ENCODE data around the gene PRKAB2. TPM values are rescaled to one million over a fixed set of nuclear protein-coding genes. Genes with fewer than 3 reads are reported as not detected.
A peak's percentile ranks its signal among the peaks of the same experiment; 100 is the strongest.
"Not testable (repeated sequence)": the region's sequence is repeated elsewhere in the genome, so short reads cannot be mapped to it uniquely, and the experiment has no call there.

The PRKAB2 gene, protein sequence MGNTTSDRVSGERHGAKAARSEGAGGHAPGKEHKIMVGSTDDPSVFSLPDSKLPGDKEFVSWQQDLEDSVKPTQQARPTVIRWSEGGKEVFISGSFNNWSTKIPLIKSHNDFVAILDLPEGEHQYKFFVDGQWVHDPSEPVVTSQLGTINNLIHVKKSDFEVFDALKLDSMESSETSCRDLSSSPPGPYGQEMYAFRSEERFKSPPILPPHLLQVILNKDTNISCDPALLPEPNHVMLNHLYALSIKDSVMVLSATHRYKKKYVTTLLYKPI
- 42.0 TPM for total RNA-seq
- long read RNA-seq, full-length matches to known transcripts = 1 of 18 reads
- long read RNA-seq, partial matches to known transcripts = 10 of 18 reads
- long read RNA-seq, other reads (novel, unspliced or antisense) = 7 of 18 reads

GRCh38 chr1:147172168-147173016, at the start of gene PRKAB2:
Gene PRKAB2 (minus strand): TSS chr1:147172470. CDS start chr1:147172144, 326 bp downstream.
- ATAC-seq = peak; percentile 98
- peak; percentile 98 for DNase-seq (ENCODE audit: missing footprints)
- intact Hi-C loops (cut with DNase I) = loop anchor here (1.0 to 5.0 kb wide), 2 partner anchors 55 to 71 kb away; partner anchors contain the start of gene FMO5

GRCh38 chr1:147218606-147219005, 46.3 kb upstream of the PRKAB2 start:
- intact Hi-C loops (cut with DNase I) = no loop called here
- no peak for DNase-seq (ENCODE audit: missing footprints)
- ATAC-seq = no peak

DNA sequence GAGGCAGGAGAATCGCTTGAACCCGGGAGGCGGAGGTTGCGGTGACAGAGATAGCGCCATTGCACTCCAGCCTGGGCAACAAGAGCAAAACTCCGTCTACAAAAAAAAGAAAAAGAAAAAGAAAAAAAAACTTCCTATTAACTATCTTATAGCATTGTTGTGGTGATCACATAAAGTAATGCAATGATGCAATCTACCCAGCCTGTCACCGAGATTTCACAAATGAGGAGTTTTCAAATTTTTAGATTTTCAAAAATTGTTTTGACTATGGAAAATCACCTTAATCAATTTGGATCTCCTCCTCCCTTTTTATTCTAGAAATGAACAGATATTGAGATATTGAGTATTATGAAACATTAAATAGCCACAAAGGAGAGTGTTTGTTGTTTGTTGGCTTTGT, 44.9 kb upstream of the PRKAB2 start:
- intact Hi-C loops (cut with DNase I) = no loop called here
- DNase-seq (ENCODE audit: missing footprints) (no peak), ATAC-seq (no peak)

GRCh38 chr1:147216124-147216523, 43.9 kb upstream of the PRKAB2 start:
- no peak for ATAC-seq
- intact Hi-C loops (cut with DNase I) = no loop called here
- DNase-seq (ENCODE audit: missing footprints) = no peak

DNA sequence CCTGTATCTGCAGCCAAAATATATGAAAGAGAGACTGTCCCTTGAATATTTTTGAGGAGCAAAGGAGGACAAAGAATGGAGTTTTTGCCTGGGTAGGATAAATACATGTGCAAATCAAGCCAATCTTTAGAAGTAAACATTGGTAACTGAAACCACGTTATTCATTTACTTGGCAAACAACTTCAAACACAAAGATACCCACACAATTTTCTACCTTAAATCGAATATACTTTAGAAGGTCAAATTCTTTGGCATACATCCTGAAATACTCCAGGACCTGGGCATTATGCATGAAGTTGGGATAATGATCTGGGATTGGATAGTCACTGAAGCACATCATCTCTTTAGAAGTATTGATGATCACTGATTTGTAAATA, 43.3 kb upstream of the PRKAB2 start:
- DNase-seq (ENCODE audit: missing footprints) (no peak), ATAC-seq (no peak)
- intact Hi-C loops (cut with DNase I) = no loop called here

DNA sequence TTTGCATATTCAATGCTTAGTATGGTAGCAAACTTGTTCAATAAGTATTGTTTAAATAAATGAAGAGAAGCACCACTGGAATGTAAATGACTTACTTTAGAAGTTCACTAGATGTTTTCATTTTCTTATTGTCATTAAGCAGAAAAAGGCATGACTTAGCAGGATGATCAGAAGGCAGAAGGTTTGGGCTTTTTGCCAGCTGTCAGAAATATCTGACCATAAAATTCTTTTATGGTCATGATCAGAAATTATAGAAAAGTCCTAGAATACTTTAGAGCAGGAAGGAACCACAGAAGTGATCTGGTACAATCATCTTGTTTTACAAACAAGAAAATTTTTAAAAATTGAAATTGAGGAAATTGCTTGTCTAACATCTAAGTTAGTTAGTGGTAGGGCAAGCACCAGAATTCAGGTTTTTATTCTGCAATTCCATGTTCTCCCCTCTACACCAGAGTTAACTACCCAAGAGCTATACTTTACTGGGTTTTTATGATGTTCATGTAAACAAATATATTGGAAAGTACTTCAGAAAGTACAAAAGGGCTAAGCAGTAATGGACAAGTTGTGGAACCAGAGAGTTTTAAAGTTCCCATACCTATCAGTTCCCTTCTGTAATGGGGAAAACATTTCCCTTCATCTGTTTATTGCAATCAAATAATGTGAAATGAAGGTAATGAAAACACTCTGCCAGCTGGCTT, 42.7 kb upstream of the PRKAB2 start:
- ATAC-seq (no peak), DNase-seq (ENCODE audit: missing footprints) (no peak)
- intact Hi-C loops (cut with DNase I) = no loop called here

- intact Hi-C loops (cut with DNase I) = no loop called here
- ATAC-seq = no peak
Measured at GRCh38 chr1:147214325-147214724, 42.1 kb upstream of the PRKAB2 start.

DNA sequence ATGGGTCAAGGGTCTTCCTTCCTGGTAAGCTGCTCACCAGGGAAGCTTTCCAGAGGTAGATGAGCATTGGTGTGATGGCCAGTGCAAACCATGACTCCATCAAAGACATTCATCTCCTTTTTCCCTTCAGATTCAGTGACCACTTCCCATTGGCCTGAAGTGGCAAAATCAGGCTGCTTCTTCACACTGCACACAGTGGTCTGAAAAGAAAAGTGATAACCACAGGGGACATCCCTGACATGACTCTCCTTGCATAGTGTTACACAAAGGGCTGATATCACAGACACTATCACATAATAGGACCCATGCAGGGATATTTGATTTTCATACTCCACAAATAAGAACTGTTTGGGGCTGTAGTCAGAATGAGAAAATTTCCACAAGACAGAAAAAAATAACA, 41.0 kb upstream of the PRKAB2 start:
- no peak for ATAC-seq

More at GRCh38 chr1:147214325-147214724, 42.1 kb upstream of the PRKAB2 start:
- DNase-seq (ENCODE audit: missing footprints) = no peak

GRCh38 chr1:147211577-147211976, 39.3 kb upstream of the PRKAB2 start:
- intact Hi-C loops (cut with DNase I) = no loop called here
- ATAC-seq (no peak), DNase-seq (ENCODE audit: missing footprints) (no peak)

More for the DNA sequence above, 41.0 kb upstream of the PRKAB2 start:
- DNase-seq (ENCODE audit: missing footprints) = no peak
- intact Hi-C loops (cut with DNase I) = no loop called here

DNA sequence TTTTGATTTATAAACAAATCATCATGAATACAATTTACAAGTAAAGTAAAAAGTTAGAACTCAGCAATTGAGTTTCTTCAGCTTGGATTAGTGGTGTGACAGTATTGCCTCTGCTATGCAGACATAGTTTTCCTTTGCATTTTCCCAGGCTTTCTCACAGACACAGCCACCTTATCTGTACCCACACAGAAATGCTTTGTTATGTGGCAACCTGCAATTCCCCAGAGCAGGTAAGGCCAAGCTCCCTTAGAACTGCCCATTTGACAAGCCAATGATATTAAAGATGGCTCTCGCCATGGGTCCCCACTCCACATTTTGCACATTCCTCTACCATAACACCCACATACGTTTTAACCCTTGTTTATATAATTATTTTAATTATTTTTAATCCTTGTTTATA, 38.7 kb upstream of the PRKAB2 start:
- ATAC-seq (no peak), DNase-seq (ENCODE audit: missing footprints) (no peak)
- intact Hi-C loops (cut with DNase I) = no loop called here

GRCh38 chr1:147209825-147210821, 37.9 kb upstream of the PRKAB2 start:
- intact Hi-C loops (cut with DNase I) = no loop called here
- ATAC-seq (no peak), DNase-seq (ENCODE audit: missing footprints) (no peak)

GRCh38 chr1:147208619-147209018, 36.3 kb upstream of the PRKAB2 start:
- no peak for ATAC-seq
- intact Hi-C loops (cut with DNase I) = no loop called here
- DNase-seq (ENCODE audit: missing footprints) = no peak

GRCh38 chr1:147207192-147207591, 34.9 kb upstream of the PRKAB2 start:
- no peak for ATAC-seq
- intact Hi-C loops (cut with DNase I) = no loop called here

DNA sequence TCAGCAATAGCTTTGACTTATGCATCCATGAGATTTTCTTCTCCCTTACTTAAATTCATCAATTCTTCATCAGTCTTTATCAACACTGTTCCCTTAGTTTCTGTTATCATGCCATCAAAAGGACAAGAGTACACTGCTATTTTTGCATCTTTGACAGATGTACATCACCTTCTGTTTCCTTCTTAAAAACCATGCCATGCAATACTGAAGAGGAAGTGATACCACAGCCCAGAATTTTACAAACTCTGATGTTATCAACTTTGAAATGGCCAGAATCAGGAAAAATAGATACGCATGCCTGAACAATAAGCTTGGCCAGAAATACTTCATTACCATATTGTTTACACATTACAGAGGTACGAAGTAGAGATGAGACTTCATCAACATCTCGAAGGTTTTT, 31.8 kb upstream of the PRKAB2 start:
- intact Hi-C loops (cut with DNase I) = no loop called here
- DNase-seq (ENCODE audit: missing footprints) (no peak), ATAC-seq (no peak)

More at GRCh38 chr1:147207192-147207591, 34.9 kb upstream of the PRKAB2 start:
- DNase-seq (ENCODE audit: missing footprints) = no peak

DNA sequence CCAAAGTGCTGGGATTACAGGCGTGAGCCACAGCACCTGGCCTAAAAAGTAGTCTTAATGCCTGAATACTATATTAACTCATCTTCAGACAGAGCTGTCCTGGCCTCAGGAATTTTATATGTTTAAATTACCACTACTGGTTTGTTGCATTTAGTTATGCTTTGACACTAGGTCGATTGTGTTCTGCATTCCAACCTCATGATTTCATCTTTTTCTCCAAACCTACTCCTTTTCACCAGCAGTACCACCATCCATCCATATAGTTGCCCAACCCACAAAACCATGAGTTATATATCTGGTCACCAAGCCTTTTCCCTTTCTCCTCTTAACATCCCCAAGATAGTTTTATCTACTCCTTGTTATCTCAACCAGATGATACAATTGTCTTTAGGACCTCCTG, 30.3 kb upstream of the PRKAB2 start:
- DNase-seq (ENCODE audit: missing footprints) = no peak
- intact Hi-C loops (cut with DNase I) = no loop called here
- ATAC-seq = no peak

DNA sequence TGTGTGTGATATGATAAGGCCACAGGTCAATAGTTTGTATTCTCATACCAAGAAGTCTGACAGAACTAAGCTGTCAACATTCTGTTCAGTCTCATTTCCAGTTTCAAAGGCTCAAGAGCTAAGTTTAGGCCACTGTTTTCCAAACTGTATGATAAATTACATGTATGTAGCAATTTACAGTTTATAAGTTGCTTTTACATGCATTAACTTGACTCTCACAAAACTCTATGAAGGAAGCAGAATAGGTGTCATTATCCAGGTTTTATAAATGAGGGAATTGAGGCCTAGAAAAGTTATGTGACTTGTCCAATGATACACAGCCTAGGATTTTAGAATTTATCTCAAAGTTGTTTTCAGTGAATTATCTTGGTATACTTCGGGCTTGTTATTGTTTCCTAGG, 29.5 kb upstream of the PRKAB2 start:
- DNase-seq (ENCODE audit: missing footprints) = no peak
- intact Hi-C loops (cut with DNase I) = no loop called here
- no peak for ATAC-seq

DNA sequence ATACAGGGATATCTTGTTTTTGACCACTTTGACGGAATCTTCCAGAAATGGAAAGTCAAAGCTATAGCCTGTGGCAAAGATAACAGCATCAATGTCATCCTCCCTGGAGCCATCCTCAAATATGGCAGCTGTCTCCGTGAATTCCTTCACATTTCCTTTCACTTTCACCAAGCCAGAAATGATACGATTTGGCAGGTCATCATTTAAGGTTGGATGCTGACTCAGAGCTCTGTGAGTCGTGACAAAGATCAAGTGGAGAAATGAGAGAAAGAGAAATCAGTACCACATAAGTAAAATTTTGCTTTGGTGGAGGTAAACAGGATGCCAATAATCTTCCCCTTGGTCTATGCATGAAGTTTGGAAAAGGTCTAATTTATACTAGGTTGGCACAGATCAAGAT, 29.0 kb upstream of the PRKAB2 start:
- ATAC-seq (no peak), DNase-seq (ENCODE audit: missing footprints) (no peak)
- intact Hi-C loops (cut with DNase I) = no loop called here

DNA sequence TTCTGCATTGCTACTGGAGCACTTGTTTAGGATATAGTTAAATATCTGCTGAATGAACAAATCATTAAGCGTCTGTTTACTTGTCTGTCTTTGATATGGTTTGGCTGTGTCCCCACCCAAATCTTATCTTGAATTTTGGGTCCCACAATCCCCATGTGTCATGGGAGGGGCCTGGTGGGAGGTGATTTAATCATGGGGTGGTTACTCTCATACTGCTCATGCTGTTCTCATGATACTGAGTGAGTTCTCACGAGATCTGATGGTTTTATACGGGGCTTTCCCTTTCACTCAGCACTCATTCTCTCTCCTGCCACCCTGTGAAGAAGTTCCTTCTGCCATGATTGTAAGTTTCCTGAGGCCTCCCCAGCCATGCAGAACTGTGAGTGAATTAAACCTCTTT, 25.1 kb upstream of the PRKAB2 start:
- ATAC-seq; intact Hi-C loops (cut with DNase I); DNase-seq (ENCODE audit: missing footprints): not testable (repeated sequence)

All from Right ventricle myocardium inferior (tissue), 1 donor.